NCI-H524 (cell line): ENCODE measurements around the gene OIT3.

ENCODE experiments used
- DNase-seq, 2 experiments: peaks; one replicate each; lab custom pipeline; 2025; lab: John Stamatoyannopoulos, UW

The OIT3 gene

DNA sequence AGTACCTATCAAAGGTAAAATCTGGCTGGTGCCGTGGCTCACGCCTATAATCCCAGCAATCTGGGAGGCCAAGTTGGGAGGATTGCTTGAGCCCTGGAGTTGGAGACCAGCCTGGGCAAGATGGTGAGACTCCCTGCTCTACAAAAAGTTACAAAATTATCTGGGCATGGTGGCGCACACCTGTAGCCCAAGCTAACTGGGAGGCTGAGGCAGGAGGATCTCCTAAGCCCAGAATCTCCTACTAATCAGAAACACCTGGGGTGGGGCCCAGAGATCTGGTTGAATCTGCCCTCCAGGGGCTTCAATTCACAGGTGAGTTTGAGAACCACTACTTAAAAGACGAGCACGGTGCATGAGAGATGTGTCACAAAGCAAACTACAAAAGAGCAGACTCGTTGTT, 58.6 kb downstream of the OIT3 start:
- no peak for DNase-seq

DNA sequence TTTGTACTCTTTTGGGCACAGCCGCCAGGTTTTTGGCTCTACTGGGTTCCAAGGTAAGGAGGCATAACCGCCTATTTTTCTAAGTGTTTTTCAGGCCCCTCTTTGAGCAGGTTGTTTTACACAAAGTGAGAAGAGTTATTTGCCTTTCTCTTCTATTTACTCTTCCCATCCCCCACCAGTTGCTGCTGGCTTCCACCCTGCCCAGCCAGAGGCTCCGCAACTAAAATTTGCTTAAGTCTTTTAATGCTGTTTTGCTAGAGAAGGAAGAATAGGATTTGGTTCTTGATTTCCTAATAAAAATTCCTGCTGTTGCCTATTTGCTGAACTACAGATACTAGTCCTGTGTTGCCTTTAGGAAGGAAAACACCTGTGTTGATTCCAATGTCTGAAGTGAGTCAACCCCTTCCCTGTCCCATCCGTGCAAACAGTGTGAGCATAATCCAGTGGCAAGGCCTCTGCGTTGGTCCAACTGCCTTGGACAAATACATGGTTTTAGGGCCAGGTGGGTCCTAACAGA, 59.2 kb downstream of the OIT3 start:
- no peak for DNase-seq

DNA sequence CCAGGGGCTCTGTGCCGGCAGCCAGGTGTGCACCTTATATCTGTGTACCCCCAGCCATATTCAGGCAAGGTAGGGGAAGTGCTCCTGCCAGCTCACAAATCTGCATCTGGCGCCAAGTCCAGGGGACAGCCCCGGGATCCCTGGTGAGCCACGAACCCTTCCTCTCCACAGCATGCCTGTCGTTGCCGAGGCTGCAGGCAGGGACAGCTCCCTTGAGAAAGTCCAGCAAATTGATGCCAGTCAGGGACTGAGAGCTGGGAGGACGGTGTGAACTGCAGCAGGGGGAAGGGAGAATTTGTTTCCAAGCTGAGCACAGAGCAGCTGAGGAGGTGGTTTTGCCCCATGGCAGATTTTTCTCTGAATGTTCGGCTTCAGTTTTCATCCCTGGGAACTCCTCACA, 60.1 kb downstream of the OIT3 start:
- DNase-seq = peak in 1 of 2 experiments; percentile 2

DNA sequence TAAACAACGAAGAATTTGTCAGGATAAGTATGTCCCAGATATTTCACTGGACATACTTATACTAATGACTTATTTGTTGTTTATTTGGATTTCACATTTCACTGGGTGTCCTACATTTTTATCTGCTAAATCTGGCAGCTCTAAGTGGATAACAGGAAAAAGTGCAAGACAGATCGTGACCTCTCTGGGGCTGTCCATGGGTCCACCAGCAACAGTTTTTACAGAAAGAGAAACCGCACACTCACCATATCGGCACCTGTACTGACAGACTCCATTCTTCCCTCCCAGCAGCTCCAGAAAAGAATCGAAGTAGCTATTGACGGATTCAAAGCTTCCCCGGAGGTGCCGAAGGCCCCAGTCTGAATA, 60.7 kb downstream of the OIT3 start:
- no peak for DNase-seq

DNA sequence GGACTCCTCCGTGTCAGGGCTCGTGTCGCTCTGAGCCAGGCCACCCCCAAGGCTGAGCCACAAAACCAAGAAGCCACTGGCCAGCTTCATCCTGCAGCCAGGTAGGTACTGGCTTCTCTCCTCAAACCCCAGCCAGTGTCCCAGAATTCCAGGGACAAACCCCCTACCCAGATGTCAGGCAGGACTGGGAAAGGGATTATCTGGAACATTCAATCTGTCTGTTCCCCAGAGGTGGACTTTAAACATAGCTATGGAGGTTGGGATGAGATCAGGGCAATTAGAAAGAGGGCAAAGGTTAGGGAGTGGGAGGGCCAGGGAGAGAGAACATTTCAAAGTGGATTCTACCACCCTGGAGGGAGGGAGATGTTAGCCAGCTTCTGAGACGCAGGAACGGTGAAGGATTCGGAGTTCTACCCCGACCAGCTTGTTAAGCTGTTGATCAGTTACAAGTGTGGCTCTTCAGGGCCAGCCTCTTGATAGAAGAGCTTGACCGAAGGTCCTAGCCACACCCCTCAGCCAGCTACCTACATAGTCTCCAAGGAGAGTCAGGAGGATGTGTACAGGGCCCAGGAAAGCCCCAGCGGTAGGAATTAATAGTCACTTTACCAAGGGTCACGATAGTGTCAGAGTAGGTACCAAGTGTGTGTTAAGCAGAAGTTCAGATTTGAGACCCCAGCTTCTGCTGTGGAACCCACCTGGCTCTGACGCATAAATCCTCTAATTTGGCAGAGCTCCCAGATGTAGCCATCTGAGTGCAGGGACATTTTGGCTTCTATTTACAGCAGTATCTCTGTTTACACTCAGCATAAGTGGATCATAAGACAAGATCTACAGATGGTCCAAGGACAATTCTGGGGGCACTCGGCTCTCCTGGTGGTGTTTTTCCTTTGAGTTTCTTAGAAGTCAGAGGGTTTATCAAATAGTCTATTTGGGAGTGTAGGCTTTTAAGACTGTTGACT, 61.3 kb downstream of the OIT3 start, which contains the start of gene PLA2G12B:
TSS of gene PLA2G12B (minus strand) at position 211 of the 959 bp plus-strand sequence. CDS start at position 90, 121 bp downstream.
- peak; percentile 87 to 92 for DNase-seq

DNA sequence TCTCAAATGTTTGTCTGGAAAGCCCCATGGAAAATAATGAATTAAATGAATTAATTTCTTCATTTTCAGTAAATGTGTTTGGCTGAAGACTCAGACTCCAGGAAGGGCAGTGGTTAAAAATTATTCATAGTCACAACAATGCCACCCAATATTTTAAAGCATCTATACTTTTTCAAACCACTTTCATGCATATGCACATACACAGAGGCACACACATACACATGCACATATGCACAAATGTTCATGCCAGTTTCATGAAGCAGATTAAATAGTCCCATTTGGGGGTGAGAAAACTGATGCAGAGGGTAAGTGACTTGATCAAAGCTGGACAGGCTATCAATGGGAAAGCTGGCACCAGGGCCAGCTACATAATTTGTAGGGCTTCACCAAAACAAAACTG, 62.5 kb downstream of the OIT3 start:
- no peak for DNase-seq

DNA sequence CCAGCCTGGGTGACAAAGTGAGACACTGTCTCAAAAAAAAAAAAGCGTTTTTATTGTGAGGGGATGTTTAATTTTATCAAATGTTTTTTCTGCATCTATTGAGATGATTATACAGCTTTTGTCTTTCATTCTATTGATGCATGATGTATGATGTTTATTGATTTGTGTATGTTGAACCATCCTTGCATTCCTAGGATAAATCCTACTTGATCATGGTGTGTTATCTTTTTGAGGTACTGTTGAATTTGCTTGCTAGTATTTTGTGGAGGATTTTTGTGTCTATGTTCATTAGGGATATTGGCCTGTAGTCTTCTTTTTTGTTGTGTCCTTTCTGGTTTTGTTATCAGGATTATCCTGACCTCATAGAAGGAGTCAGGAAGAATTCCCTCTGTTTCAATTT, 83.3 kb downstream of the OIT3 start:
- no peak for DNase-seq

DNA sequence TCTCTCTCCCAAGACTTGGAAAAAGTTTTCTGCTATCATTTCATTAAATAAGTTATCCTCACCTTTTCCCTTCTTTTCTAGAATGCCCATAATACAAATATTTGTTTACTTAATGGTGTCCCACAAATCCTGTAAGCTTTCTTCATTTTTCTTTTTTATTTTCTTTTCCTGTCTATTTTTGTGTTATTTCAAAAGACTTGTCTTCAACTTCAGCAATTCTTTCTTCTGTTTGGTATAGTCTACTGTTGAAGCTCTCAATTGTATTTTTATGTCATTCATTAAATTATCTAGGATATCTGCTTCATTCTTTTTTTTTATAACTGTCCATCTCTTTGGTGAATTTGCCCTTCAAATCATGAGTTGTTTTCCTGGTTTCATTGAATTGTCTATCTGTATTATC, 86.2 kb downstream of the OIT3 start:
- no peak for DNase-seq

DNA sequence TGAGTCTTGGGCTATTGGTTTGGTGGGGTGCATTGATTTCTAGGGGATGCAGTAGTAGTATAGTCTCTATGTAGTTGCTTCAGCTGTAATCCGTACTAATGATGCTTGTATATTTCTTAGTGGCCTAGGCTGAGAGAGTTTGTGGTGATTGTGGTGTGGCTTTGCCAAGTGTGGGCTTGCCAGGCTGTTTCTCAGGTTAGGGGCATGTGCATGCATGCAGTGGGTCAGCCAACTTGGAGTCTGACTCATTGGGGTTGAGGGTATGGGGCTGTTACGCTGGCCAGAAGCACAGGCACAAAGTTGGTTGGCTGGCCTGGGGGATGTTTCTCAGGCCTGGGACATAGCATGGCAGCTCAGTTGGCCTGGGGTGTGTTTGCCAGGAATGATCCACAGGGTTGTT, 86.8 kb downstream of the OIT3 start:
- DNase-seq = no peak

DNA sequence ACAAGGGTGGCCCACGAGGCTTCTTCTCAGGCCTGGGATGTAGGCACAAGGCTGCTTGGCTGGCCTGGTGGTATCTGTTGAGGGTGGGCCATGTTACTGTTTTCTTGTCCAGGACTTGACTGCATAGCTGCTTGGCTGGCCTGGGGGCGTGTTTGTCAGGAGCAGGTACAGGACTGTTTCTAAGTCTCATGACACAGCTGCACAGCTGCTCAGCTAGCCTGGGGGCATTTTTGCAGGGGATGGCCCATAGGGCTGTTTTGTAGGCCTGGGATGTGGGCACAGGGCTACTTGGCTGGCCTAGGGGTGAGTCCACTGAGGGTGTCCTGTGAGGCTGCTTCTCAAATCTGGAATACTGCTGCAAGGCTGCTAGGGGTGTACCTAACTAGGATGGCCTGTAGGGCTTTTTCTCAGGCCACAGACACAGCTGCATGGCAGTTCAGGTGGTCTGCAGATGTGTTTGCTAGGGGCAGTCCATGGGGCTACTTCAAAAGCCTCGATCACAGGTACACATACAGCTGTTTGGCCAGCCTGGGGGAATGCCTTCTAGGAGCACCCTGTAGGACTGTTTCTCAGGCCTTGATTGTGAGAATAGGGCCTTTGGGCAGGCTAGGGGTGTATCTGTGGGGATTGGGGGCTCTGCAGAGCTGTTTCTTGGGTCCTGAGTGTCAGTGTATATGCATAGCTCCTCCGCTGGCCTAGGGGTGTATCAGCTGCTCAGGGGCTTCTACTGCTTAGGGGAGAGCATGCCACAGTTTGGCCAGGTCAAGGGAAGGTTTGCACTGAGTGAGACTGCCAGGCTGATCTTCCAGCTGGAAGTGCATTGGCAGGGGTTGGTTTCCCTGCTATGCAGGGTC, 87.7 kb downstream of the OIT3 start:
- no peak for DNase-seq

DNA sequence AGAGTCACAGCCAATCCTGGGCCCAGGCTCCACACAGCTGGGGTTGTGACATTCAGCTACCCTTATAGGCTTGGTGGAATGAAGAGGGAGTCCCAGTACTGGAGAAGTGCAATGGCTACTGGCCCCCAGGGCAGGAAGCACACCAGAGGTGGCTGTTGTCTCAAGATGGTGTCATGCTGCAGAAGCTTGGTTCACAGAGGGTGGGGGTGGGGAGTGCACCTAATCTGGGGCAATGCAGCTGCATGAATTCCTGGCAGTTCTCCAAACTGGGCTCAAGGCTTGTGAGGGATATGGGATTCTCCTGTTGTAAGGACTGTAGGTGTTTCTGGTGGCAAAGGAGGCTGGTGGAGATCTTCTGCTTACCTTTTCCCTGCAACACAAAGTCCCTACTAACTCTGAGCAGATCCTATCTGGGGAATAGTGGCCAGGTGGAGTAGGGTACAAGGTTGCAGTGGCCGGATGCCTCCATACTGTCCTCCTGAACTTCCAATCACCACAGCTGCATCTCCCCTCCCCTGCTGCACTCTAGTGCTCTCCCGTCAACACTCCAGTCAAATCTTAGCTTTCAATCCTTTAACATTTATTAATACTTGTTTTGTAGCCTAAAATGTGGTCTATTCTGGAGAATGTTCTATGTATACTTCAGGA, 88.5 kb downstream of the OIT3 start:
- no peak for DNase-seq
